Ovary (tissue), 3 donors: ENCODE data around the gene MEMO1.

Source experiments
- CTCF ChIP-seq, 3 donors: fragments of 450-650 bp in 2 of 3; fragments of 200-600 bp in 1 of 3; IDR thresholded peaks; one replicate each; pipeline versions ENCODE4 v1.5.1 to v1.8.0; 2016 to 2022; ENCODE audit warnings: antibody characterized with exemption in 3 of 3, mild to moderate bottlenecking in 1 of 3
- EP300 ChIP-seq: sonication (generic); formaldehyde crosslinking; IDR thresholded peaks from one replicate; pipeline ENCODE4 v1.6.1; 2017; ENCODE audit warnings: antibody characterized with exemption
- POLR2A ChIP-seq: fragments of 450-650 bp; IDR thresholded peaks from one replicate; pipeline ENCODE4 v1.6.1; 2017; ENCODE audit warnings: antibody characterized with exemption, mild to moderate bottlenecking, moderate library complexity
- donor health status: DM: no; HTN: no; CAD: no.

- TF ChIP-seq CTCF (IDR thresholded peaks at IDR 0.05) (no peak), EP300 (no peak), POLR2A (peak; percentile 76)
These were observed 28.8 kb upstream of the MEMO1 start, which contains the start of gene DPY30 for GRCh38 chr2:32039447-32040219.
